Posterior cingulate gyrus (tissue), 11 donors: ENCODE measurements around the gene METAP1D.
A peak's percentile ranks its signal among the peaks of the same experiment; 100 is the strongest.
"Not testable (repeated sequence)": the region's sequence is repeated elsewhere in the genome, so short reads cannot be mapped to it uniquely, and the experiment has no call there.

Source experiments
- DNase-seq, 10 donors: peaks; one replicate each; pipeline versions ENCODE4 v3.0.0 to v3.0.0-alpha.2; 2020 to 2021; ENCODE audit warnings: mixed read lengths in 3 of 10
- intact Hi-C: fragments of 100-400 bp; cut with DNase I; formaldehyde crosslinking; loops from one replicate; pipeline ENCODE4 v1.15.1; 2023

METAP1D gene

GRCh38 chr2:171999604-172000469, at the start of gene METAP1D:
Gene METAP1D, plus strand, starts transcription at chr2:171999953. Its CDS starts 17 bp downstream, at chr2:171999970.
- intact Hi-C loops, result loop anchor here (2.0 kb wide), 1 partner anchor 77 kb away; the partner anchor contains the start of gene HAT1
- peak; percentile 83 to 99 (median 93) for DNase-seq

- no peak for DNase-seq
Observed at GRCh38 chr2:171952276-171952675, 47.5 kb upstream of the METAP1D start.

GRCh38 chr2:171952748-171953147, 47.0 kb upstream of the METAP1D start:
- intact Hi-C loops, result no loop called here
- DNase-seq, result no peak

More at GRCh38 chr2:171952276-171952675, 47.5 kb upstream of the METAP1D start:
- intact Hi-C loops, result no loop called here

GRCh38 chr2:171956135-171956825, 43.5 kb upstream of the METAP1D start:
- intact Hi-C loops, result no loop called here
- DNase-seq, result no peak

GRCh38 chr2:171957061-171957460, 42.7 kb upstream of the METAP1D start:
- intact Hi-C loops, result no loop called here
- DNase-seq, result no peak

GRCh38 chr2:171958475-171958874, 41.3 kb upstream of the METAP1D start:
- intact Hi-C loops, result no loop called here

GRCh38 chr2:171959998-171960397, 39.8 kb upstream of the METAP1D start:
- DNase-seq, result no peak
- intact Hi-C loops, result no loop called here

More at GRCh38 chr2:171958475-171958874, 41.3 kb upstream of the METAP1D start:
- no peak for DNase-seq

GRCh38 chr2:171960570-171960969, 39.2 kb upstream of the METAP1D start:
- no peak for DNase-seq
- intact Hi-C loops, result no loop called here

- no peak for DNase-seq
- intact Hi-C loops, result no loop called here
Observed at GRCh38 chr2:171963198-171963597, 36.6 kb upstream of the METAP1D start.

- DNase-seq, result no peak
- intact Hi-C loops, result no loop called here
Observed at GRCh38 chr2:171964308-171964707, 35.4 kb upstream of the METAP1D start.

- no peak for DNase-seq
- intact Hi-C loops, result no loop called here
Observed at GRCh38 chr2:171965238-171965637, 34.5 kb upstream of the METAP1D start.

- DNase-seq, result no peak
- intact Hi-C loops, result no loop called here
Observed at GRCh38 chr2:171965661-171966060, 34.1 kb upstream of the METAP1D start.

GRCh38 chr2:171966235-171966634, 33.5 kb upstream of the METAP1D start:
- intact Hi-C loops, result no loop called here
- no peak for DNase-seq

GRCh38 chr2:171966688-171967087, 33.1 kb upstream of the METAP1D start:
- intact Hi-C loops, result no loop called here
- no peak for DNase-seq

- intact Hi-C loops, result no loop called here
- DNase-seq, result no peak
Observed at GRCh38 chr2:171968509-171968908, 31.2 kb upstream of the METAP1D start.

GRCh38 chr2:171972329-171972982, 27.3 kb upstream of the METAP1D start:
- intact Hi-C loops, result no loop called here

GRCh38 chr2:171979103-171979502, 20.6 kb upstream of the METAP1D start:
- intact Hi-C loops, result no loop called here
- no peak for DNase-seq

More at GRCh38 chr2:171972329-171972982, 27.3 kb upstream of the METAP1D start:
- DNase-seq, result no peak

GRCh38 chr2:171983924-171984323, 15.8 kb upstream of the METAP1D start:
- intact Hi-C loops, DNase-seq: not testable (repeated sequence)

- intact Hi-C loops, result no loop called here
- no peak for DNase-seq
Observed at GRCh38 chr2:171985076-171985475, 14.7 kb upstream of the METAP1D start.

GRCh38 chr2:171986778-171987177, 13.0 kb upstream of the METAP1D start:
- no peak for DNase-seq
- intact Hi-C loops, result no loop called here

- DNase-seq, result no peak
- intact Hi-C loops, result no loop called here
Observed at GRCh38 chr2:171991027-171991426, 8.7 kb upstream of the METAP1D start.
